Measurements from ENCODE around the gene PRICKLE2. TPM values are rescaled to one million over a fixed set of nuclear protein-coding genes. Genes with fewer than 3 reads are reported as not detected.

The PRICKLE2 gene
- total RNA-seq, 1 donor from 2014 or later, result 84.0 TPM

DNA sequence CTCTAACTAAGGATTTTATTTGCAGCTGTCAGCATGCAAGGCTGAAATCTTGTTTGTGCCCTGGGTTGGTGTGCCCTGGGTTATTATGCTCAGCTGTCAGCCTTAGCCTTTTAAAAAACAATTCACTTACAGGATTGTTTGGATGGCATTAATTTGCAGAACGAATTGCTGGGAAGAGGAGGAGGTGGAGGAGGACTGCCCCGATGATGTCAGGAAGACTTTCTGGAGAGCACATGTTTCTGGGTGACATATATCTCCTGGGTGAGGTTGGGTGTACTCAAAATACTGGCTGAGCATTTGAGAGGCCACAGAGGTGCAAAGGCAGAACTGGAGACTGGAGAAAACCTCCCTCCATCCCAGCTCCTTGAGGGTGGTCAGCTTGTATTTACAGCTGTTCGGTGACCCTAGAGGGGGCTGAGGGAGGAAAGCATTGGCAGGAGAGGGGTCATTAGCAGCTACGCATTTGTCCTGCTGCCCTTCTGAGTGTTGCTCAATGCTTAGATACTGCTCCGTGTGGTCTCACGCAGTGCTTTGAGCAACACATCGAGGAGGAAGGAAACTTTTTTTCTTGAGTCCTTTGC is 142.2 kb downstream of the PRICKLE2 start:
- DNase-seq (ENCODE audit: low spot score in 2 of 2), result no peak

DNA sequence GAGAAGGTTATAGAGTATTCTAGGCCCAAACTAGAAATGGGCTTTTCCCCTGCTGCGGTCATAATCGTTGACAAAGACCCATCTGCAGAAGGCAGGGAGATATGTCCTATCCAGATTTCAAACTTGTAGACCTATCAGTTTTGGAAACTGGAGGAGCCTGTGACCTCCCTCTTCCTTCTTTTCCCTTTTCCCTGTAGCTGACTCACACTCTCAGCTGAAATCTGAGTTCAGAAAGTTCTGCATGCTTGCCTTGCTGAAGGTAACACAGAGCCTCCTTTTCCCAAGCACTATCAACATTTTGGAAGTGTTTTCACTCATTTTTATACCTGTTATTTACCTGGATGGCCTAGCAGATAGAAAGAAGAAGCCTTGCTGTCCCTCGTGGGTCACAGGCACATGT is 142.9 kb downstream of the PRICKLE2 start:
- no peak for DNase-seq (ENCODE audit: low spot score in 2 of 2)
- FAIRE-seq, result no peak

More for the DNA sequence above, 142.2 kb downstream of the PRICKLE2 start:
- no peak for FAIRE-seq

DNA sequence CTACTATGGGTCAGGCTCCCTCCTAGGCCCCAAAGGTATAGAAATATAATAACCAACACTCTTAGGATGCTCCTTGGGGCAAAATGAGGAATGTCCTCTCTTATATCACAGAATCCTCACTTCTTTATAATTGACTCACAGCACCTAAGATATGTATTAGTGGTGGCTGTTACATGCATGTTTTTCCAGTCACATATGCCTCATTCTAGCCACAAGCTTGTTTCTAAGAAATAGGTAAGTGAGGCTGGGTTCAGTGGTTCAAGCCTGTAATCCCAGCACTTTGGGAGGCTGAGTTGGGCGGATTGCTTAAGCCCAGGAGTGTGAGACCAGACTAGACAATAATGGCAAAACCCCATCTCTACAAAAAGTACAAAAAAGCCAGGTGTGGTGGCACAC is 144.0 kb downstream of the PRICKLE2 start:
- no peak for DNase-seq (ENCODE audit: low spot score in 2 of 2)

DNA sequence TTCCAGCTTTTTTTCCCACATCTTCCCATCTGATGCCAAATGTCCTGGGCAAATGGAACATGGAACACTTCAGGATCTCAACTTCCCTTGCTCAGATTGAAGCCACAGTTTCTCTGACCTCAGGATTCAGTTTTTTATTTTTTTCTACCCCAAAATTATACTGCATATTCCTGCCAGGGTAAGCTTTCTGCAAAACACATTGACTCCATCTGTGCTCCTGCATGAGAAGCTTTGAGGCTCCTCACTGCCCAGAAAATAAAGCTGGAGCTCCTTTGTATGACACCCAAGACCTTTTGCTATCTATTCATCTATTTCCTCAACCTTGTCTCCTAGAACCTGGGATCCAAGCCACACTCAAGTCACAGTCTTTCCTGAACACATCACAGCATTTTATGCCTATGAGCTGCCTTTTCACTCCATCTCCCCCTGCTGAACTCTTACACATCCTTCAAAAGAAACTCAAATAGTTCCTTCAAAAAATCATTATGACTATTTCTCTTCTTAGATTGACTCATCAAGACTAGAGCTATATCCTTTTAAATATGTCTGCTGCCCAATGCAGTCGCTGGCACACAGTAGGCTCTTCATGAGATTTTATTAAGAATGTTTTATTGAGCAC is 144.5 kb downstream of the PRICKLE2 start:
- FAIRE-seq (no peak), DNase-seq (ENCODE audit: low spot score in 2 of 2) (no peak)

More for the DNA sequence above, 144.0 kb downstream of the PRICKLE2 start:
- FAIRE-seq, result no peak

DNA sequence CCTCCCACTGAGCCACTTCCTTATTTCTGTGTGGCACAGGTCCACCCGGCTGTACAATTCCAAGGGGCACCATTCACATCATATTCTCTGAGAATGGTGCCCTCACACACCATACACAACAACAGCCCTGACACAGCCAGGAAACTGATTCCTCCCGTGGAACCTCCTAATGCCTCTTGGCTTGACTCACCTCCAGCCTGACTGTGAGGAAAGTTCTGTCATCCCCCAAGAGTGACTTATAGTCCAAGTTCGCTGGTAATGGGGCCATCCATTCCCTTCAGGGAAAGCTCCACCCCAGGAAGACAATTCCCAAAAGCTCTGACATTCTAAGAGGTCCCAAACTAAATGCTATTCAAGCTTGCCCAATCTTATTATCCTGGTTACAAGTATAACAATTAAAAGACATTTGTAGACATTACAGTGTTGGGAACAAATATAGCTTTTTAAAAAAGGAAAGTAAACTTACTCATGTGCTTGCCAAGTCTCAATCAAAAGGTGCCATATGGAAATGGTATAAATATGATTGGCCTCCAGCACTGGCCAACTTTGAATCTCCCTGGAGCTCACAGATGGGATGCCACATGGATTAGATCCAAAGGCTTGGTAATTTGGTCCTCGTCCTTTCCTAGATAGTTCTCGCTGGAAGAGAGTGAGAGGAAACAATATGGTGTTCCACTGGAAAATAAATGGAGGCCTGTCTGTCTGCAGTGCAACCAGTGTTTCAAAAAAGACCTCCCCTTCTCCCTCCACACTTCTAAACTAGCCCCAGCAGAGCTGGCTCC is 145.7 kb downstream of the PRICKLE2 start:
- DNase-seq (ENCODE audit: low spot score in 2 of 2) (no peak), FAIRE-seq (no peak)

DNA sequence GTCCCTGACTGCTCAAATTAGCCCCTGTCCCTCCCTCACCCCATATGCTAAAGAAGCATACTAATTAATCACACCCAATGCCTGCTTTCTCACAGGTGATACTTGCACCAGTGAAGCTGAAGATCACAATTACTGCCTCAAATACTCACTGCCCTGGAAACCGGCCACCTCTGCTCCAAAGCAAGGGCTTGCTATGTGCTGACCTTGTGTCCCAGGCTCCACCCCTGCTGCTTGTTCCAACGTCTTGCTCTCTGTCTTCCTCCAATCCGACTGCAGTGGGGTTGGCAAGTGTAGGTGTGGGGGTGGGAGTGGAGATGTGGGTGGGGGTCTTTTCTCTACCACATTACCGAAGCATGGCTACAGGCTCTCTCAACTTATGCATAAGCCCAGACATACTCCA is 146.3 kb downstream of the PRICKLE2 start:
- FAIRE-seq (no peak), DNase-seq (ENCODE audit: low spot score in 2 of 2) (no peak)

DNA sequence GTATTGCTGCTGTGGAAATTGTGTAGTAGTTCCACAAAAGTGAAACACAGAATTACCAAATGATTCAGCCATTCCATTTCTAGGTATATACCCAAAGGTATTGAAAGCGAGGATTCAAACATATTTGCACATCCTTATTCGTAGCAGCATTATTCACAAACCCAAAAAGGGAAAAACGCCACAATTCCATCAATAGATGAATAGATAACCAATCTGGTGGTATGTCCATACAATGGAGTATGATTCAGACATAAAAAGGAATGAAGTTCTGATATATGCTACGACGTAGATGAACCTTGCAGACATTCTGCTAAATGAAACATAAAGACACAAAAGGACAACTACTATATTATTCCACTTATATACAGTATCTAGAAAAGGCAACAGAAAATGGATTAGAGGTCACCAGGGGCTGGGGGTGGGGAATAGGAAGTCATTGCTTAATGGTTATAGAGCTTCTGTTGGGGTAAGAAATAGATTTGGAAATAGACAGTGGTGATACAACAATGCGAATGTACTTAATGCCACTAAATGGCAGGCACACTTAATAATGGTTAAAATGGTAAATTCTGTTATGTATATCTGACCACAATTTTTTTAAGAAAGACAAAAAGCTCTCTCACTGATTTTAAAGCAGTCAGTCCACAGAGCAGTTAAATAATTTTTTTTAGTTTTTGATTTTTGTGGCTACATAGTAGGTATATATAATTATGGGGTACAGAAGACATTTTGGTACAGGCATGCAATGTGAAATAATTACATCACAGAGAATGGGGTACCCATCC is 150.2 kb downstream of the PRICKLE2 start:
- DNase-seq (ENCODE audit: low spot score in 2 of 2) (no peak), FAIRE-seq (no peak)

DNA sequence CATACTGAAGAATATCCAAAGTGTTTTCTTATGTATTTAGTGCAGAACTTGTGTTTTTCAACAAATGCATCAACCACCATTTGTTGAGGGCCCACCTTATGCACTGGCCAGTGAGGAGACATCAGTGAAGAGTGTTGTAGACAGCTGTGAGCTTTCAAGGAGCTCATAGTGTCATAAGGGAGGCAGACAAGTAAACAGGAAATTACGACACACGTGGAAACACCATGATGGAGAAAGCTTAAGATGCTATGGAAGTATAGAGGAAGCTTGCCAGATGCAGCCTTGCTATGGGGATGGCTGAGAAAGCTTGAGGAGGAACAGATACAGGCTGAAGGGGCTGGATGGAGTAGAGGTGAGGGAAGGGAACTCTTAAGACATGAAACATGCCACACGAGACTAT is 151.2 kb downstream of the PRICKLE2 start:
- no peak for DNase-seq (ENCODE audit: low spot score in 2 of 2)
- FAIRE-seq, result no peak

DNA sequence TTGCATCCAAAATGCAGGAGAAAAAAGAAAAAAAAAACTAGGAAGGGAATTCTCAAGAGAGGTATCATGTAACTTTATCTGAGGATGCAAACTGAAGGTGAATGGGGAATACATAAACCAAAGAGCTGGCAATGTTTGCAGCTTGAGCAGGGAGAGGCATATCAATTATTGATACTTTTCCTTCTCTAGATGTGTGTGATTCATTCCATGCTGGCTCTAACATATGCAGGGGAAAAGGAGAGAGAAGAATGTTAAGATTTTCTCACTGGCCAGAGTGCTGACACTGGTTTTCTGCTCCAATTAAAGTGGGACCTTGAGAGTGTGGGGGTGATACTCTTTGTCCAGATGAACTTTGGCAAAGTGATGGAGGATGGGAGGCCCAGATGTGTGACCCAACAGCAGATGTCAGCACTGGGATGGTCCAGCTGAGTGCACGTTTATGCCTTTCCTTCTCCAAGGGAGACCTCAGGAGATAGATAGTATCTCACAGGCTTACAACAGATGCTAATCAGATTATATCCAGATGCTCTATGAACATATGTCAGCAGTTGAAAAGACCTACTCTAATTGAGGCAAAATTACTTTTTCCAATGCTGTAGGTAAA is 152.0 kb downstream of the PRICKLE2 start:
- DNase-seq (ENCODE audit: low spot score in 2 of 2) (no peak), FAIRE-seq (no peak)

DNA sequence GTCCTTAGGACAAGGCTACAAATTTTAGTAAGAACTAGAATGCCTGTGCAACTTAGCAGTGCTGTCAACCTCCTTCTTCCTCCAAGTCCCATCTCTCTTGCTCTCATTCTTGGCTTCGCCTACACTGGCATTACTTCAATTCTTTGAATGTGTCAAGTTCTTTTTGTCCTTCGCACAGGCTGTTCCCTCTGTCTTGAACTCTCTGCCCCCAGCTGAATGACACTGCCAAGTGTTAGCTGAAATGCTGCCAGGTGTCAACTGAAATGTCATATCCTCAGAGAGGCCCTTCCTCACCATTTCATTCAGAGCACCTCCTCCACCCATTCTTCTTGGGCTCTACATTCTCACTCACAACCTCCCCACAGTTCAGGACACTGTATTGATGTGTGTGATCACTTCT is 153.1 kb downstream of the PRICKLE2 start:
- FAIRE-seq (no peak), DNase-seq (ENCODE audit: low spot score in 2 of 2) (no peak)

DNA sequence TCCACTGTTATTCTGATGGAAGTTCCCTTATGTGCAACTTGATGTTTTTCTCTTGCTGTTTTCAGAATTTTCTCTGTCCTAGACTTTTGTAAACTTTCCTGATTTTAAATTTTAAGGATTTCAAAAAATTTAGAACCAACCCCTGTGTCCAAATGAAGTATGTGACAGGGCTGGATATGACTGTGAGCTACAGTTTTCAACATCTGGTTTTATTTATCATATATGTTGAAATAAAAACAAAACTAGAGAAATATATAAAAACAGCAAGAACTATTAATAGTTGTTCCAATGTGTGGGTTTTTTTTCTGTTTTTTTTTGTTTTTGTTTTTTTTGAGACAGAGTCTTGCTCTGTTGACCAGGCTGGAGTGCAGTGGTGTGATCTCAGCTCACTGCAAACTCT is 154.6 kb downstream of the PRICKLE2 start:
- no peak for DNase-seq (ENCODE audit: low spot score in 2 of 2)
- FAIRE-seq, result no peak

DNA sequence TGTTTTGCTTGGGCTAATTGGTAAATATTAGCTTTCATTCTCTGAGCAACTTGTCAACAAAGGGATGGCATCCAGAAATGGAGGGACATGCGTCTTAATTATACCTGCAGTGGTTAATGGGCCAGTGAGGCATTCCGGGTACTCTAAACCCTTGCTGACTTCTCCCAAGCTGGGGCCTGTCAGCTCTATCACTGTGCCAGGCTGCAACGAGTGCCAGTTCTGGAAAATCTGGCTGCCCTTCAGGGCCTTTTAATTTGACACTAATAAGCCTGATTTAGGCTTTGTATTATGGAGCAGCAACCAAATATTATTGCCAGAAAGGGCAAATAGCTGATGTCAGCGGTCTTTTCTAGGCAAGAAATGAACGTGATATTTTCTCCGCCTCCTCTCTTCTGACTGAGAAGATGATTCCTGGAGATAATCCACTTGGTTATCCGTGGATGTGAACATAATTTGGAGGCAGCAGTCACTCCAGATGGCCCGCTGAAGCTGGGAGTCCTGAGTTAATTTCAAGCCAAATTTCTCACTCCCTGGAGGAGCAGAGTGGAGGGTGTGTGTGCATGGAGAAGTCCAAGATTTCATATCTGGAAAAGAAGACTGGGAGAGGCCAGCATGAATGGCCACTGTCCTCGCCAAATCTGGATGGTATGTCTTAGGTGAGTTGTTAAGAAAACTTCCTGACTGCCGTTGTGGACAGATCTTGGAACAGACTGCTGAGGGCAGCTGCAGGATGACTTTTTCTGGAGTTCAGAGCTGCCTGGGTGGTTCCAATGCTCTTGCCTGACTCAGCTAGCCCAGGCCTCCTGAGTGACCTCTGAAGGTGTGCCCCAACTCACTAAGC is 157.5 kb downstream of the PRICKLE2 start:
- FAIRE-seq (no peak), DNase-seq (ENCODE audit: low spot score in 2 of 2) (no peak)

DNA sequence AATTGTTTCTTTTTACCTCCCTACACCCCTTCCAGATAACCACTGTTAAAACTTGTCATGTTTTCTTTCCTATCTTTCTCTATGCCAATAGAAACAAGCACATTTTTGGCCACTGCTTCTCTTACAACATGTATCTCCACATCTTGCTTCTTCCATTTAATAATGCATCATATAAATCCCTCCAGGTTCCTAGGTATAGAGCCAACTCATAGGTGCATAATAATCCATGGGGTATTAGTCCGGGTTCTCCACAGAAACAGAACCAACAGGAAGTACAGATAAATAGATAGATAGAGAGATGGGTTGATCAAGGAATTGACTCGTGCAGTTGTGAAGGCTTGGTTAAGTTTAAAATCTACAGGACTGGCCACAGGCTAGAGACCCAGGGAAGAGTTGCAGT is 160.5 kb downstream of the PRICKLE2 start:
- DNase-seq (ENCODE audit: low spot score in 2 of 2) (no peak), FAIRE-seq (no peak)

DNA sequence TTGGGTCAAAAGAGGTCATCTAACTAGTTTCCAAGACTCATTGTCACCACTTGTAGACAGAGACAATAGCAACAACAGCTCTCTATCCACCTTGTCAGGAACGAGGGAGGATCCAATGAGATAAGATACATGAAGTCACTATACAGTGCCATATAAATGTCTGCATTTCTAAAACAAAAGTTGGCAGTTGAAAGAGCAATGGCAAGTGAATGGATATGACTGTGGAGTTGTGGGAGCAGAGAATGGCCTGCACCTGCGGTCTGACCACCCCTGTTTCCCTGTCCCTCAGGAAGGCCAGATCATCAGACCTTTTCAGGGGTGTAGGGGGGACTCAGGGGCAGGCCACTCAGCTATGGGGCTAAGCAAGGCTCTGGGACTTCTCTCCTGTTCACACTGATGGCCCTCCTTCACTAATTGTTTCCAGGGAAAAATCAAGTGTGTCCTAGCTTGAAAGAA is 161.3 kb downstream of the PRICKLE2 start:
- FAIRE-seq (no peak), DNase-seq (ENCODE audit: low spot score in 2 of 2) (no peak)

DNA sequence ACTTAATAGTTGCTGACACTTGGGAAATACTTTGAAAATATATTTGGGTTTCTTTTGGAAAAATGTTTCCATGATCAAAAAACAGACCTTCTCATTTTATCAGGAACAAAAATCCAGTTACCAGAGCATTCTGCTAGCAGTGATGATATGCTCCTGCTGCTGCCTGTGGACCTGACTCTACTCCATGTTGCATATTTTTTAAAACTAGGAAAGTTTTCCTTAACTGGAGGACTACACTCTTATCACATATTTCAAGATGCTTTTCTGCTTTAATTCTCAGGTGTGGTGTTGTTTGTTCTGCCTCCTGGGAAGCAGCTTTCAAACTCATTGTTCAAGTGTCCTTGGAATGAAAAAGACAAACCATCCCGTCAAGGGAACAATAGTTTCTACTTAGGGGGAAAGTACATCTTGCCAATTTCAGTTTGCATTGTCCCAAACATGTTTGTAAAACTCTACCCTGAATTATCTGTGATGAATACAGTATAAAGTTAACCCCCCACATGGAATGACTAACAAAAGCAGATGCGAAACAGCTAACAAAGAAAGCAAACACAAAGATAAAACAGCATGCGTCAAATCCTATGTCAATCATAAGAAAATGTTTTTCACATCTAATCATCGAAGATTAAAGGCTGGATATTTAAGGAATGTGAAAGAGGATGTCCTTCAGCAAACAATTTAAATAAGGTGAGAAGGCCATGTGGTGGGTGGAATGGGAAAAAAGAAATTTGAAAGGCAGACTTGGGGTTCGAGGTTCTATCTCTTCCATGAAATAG is 161.9 kb downstream of the PRICKLE2 start:
- FAIRE-seq (no peak), DNase-seq (ENCODE audit: low spot score in 2 of 2) (no peak)

DNA sequence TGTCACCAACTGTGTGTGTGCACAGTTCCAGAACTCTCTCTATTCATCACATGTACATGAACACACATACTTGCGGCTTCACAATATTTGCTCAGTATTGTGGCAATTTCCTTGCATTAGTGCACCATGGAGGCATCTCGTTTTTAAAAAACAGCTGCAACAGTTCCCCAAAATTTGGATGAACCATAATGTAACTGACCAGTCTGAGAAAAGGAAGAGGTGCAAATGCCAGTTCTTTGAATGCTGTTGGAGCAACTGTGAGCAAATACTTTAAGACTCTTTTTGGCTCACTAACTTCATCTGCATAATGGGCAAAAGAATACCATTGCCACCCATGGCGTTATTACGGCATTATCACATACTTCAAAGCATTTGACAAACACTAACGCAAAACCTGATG is 163.6 kb downstream of the PRICKLE2 start:
- no peak for DNase-seq (ENCODE audit: low spot score in 2 of 2)
- FAIRE-seq, result no peak

DNA sequence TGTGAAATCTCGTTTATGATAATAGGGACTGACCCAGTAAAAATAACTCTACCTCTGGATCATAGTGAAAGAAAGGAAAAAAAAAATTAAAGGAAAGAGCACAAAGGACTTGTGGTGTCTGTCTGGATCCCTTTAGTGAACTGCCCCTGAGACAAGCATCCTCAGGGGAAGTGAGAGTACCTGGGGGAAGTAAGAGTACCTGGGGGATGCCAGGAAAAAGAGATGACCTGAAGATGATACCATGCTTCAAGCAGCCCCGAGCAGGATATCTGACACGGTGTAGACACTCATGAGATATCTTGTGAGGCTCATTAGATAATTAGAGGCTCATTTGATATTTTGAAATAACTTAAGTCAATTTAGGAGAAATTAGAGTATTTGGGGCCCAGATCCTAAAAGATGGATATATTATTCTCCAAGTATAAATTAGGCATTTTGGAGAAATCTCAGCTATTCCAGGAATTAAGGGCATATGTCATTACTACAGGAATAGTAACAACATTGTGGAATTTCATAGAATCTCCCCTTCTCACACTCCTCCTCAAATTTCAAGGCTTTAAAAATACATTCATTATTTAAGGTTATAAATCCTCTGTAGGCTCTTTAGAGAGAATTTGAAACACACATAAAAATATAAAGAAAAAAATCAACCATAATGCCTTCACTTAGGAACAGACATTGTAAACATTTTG is 165.6 kb downstream of the PRICKLE2 start:
- FAIRE-seq, result no peak
- DNase-seq (ENCODE audit: low spot score in 2 of 2), result no peak

DNA sequence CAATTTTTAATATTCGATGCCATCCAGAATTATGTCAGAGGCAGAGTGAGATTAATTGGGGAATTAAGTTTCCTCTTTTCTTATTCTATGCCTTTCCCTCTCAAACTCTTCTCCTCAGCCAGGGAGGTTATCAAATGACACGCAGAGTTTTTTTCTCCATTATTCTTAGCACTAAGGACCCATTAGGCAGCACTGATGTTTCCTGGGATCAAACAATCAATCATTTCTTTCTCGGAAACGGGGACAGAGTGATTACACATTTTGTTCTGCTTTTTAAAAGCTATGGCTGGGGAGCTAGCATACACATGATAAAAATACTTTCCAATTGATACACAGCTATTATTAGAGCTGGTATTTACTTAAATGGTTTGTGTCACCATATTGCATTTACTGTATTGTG is 166.7 kb downstream of the PRICKLE2 start:
- DNase-seq (ENCODE audit: low spot score in 2 of 2) (no peak), FAIRE-seq (no peak)
